IPS-18a (cell line): ENCODE data around the gene UNC50.
"Not testable (repeated sequence)": the region's sequence is repeated elsewhere in the genome, so short reads cannot be mapped to it uniquely, and the experiment has no call there.

Experiments
- H3K27ac ChIP-seq: one replicate; pipeline ENCODE4 v1.5.1; 2013; ENCODE audit warnings: low read length
- H3K27me3 ChIP-seq: one replicate; pipeline ENCODE4 v1.6.1; 2013; ENCODE audit warnings: mild to moderate bottlenecking, low read length; ENCODE audit not compliant: control insufficient read depth, insufficient read depth
- H3K36me3 ChIP-seq: one replicate; pipeline ENCODE4 v1.6.1; 2013; ENCODE audit warnings: low read depth, low read length; ENCODE audit not compliant: control insufficient read depth
- H3K4me1 ChIP-seq: one replicate; pipeline ENCODE4 v1.6.1; 2013; ENCODE audit warnings: low read depth, low read length; ENCODE audit not compliant: control insufficient read depth
- H3K4me3 ChIP-seq: one replicate; pipeline ENCODE4 v1.5.1; 2013; ENCODE audit warnings: low read length
- H3K9ac ChIP-seq: one replicate; pipeline ENCODE4 v1.6.1; 2013; ENCODE audit warnings: mild to moderate bottlenecking, low read length, moderate library complexity
- H3K9me3 ChIP-seq: one replicate; pipeline ENCODE4 v1.6.1; 2013; ENCODE audit warnings: low read depth, low read length; ENCODE audit not compliant: control insufficient read depth

The UNC50 gene

DNA sequence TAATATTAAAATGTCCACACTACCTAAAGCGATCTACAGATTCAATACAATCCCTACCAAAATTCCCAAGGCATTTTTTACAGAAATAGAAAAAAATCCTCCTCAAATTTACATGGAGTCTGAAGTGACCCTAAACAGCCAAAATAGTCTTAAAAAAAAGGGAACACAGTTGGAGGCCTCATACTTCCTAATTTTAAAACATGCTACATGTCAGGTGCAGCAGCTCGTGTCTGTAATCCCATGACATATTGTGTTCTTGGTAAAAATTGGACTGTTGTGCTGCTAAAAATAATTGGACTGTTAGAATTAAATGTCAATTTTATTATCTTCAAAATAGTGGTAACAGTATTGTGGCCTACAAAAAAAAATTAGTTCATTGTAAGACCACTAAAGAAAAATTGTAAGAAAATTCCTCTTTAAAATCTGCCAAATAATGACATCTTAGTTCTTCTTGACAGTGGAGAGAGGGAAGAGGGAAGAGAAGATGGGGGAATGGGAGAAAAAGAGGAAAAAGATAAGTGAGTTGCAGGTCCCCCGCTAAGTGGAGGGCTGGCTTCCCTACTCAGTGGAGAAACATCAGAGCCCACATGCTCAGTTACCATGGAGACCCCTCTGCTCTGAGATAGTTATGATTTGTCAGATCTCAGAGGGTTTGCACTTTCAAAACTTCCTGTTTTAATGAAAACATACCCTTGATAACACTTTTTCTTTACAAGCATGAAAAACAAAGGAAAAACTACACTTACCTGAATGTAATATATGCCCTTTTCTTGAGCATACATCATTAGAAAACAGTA is 46.5 kb downstream of the UNC50 start:
- no peaks in the 10 kb centered on the region for H3K9me3 ChIP-seq
- H3K4me3 ChIP-seq = no peak overlapping the region
- H3K27me3 ChIP-seq = no peaks in the 10 kb centered on the region
- H3K36me3 ChIP-seq = no peaks in the 10 kb centered on the region
- H3K4me1 ChIP-seq = no peaks in the 10 kb centered on the region
- H3K9ac ChIP-seq = no peak overlapping the region
- H3K27ac ChIP-seq = no peak overlapping the region

DNA sequence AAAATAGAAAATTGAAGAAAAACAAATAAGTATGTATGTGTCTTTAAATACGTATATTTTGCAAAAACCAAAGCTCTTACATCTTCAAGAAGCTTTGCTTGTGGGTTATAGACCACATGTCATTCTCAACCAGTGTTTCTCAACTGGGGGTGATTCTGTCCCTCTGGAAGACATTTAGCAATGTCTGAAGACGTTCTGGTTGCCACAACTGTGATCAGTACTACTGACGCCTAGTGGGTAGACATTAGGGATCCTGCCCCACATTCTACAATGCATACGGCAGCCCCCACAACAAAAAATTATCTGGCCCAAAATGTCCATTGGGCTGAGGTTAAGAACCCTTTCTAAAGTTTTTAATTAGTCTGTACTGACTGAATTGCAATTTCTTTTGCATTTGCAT is 48.4 kb downstream of the UNC50 start:
- Histone ChIP-seq H3K36me3 (no peaks in the 10 kb centered on the region), H3K4me3 (no peak overlapping the region)

DNA sequence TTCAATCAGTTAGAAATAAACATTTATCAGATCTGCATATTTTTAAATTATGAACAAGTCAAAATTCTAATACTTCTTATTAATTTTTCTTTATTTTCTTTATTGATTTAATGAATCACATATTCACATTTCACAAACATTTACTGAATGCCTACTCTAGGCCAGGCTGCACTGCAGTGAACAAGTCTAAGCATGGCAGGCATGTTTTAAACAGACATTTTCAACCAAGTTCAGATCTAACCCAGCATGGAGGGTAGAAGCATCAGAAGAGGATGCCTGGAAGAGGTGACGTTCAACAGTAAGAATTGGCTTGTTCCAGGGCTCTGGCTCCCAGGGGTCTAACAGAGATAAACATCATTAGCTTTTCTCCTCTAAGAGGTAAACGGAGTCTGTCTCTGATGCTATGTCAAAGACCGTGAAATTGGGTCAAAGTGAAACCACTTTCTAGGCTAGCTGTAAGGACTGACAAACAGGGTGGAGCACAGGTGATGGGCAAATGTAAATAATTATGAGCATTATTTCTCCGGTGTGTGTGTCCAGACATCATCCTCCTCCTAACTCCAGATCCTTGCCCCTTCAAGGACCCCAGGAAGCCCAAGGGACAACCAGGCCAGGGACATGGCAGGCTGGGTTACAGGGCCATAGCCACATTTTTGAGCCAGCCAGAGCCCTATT is 50.6 kb downstream of the UNC50 start:
- Histone ChIP-seq H3K9ac (no peak overlapping the region), H3K27ac (no peak overlapping the region), H3K4me3 (no peak overlapping the region), H3K36me3 (no peaks in the 10 kb centered on the region), H3K27me3 (no peaks in the 10 kb centered on the region), H3K4me1 (no peaks in the 10 kb centered on the region), H3K9me3 (no peaks in the 10 kb centered on the region)

More for the DNA sequence above, 48.4 kb downstream of the UNC50 start:
- Histone ChIP-seq H3K9ac (no peak overlapping the region), H3K9me3 (no peaks in the 10 kb centered on the region), H3K27me3 (no peaks in the 10 kb centered on the region), H3K27ac (no peak overlapping the region), H3K4me1 (no peaks in the 10 kb centered on the region)

- not testable (repeated sequence) for H3K27me3 ChIP-seq, H3K27ac ChIP-seq, H3K4me1 ChIP-seq, H3K9ac ChIP-seq, H3K4me3 ChIP-seq, H3K36me3 ChIP-seq, H3K9me3 ChIP-seq
Measured at GRCh38 chr2:98659491-98659840, 51.1 kb downstream of the UNC50 start.

GRCh38 chr2:98663511-98664090 is 55.2 kb downstream of the UNC50 start:
- H3K4me1 ChIP-seq = no peaks in the 10 kb centered on the region
- no peaks in the 10 kb centered on the region for H3K9me3 ChIP-seq
- no peak overlapping the region for H3K27ac ChIP-seq
- no peaks in the 10 kb centered on the region for H3K27me3 ChIP-seq
- no peak overlapping the region for H3K4me3 ChIP-seq
- no peak overlapping the region for H3K9ac ChIP-seq
- H3K36me3 ChIP-seq = no peaks in the 10 kb centered on the region

GRCh38 chr2:98664323-98664722 is 55.9 kb downstream of the UNC50 start:
- no peak overlapping the region for H3K4me3 ChIP-seq
- no peaks in the 10 kb centered on the region for H3K27me3 ChIP-seq
- H3K27ac ChIP-seq = no peak overlapping the region
- H3K4me1 ChIP-seq = no peaks in the 10 kb centered on the region
- no peaks in the 10 kb centered on the region for H3K9me3 ChIP-seq
- no peaks in the 10 kb centered on the region for H3K36me3 ChIP-seq
- no peak overlapping the region for H3K9ac ChIP-seq

DNA sequence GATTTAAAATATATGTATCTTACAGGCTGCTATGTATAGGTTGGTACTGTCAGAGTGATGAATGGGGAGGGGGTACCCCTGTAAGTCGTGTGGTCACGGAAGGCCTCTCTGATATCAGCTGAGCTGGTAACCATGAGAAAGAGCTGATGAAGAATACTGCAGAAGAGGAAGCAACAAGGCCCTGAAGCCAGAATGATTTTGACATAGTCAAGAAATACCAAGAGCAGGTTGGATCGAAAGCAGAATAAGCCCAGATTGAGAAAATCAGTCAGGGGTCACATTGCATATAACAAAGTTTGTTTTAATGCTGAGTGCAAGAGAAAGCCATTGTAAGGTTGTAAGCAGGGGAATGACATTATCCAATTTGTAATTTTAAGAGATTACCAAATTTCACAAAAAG is 57.3 kb downstream of the UNC50 start:
- H3K4me3 ChIP-seq = no peak overlapping the region
- H3K27me3 ChIP-seq = no peaks in the 10 kb centered on the region
- H3K4me1 ChIP-seq = no peaks in the 10 kb centered on the region
- no peaks in the 10 kb centered on the region for H3K9me3 ChIP-seq
- no peak overlapping the region for H3K9ac ChIP-seq
- H3K36me3 ChIP-seq = no peaks in the 10 kb centered on the region
- H3K27ac ChIP-seq = no peak overlapping the region
